Type B pancreatic cell (in vitro differentiated cells): ENCODE results near the gene AK5. TPM values are rescaled to one million over a fixed set of nuclear protein-coding genes. Genes with fewer than 3 reads are reported as not detected.

Source experiments
- DNase-seq: peaks from one replicate; pipeline ENCODE4 v3.0.0; 2021; ENCODE audit warnings: mixed read lengths; ENCODE audit not compliant: unreplicated experiment; ENCODE audit errors: extremely low spot score
- H3K27ac Mint-ChIP-seq: 2 replicates; pipeline ENCODE4 v1.8.0; 2021; ENCODE audit warnings: mild to moderate bottlenecking, mixed read lengths
- H3K27me3 Mint-ChIP-seq: 2 replicates; pipeline ENCODE4 v1.8.0; 2021; ENCODE audit warnings: mixed read lengths
- H3K36me3 Mint-ChIP-seq: 2 replicates; pipeline ENCODE4 v1.8.0; 2021; ENCODE audit warnings: mixed read lengths
- H3K4me1 Mint-ChIP-seq: one replicate; pipeline ENCODE4 v1.8.0; 2021; ENCODE audit warnings: mixed read lengths; ENCODE audit not compliant: unreplicated experiment
- H3K4me3 Mint-ChIP-seq: 2 replicates; pipeline ENCODE4 v1.8.0; 2021; ENCODE audit warnings: mild to moderate bottlenecking, mixed read lengths
- H3K9me3 Mint-ChIP-seq: 2 replicates; pipeline ENCODE4 v1.8.0; 2021; ENCODE audit warnings: mixed read lengths
- total RNA-seq: library from RNA; stranded (reverse); gene quantifications from 2 replicates; pipeline ENCODE4 v1.2.1, GENCODE V29; 2021; ENCODE audit warnings: low replicate concordance
- TF ChIP-seq, protein P1 (sequence below): fragments of 200-600 bp; sonication (generic); conservative IDR thresholded peaks from 2 replicates; pipeline ENCODE4 v1.5.0; 2021; ENCODE audit warnings: antibody characterized with exemption, mild to moderate bottlenecking

AK5 gene
- total RNA-seq, 1 donor from 2014 or later, result 1.0 TPM

DNA sequence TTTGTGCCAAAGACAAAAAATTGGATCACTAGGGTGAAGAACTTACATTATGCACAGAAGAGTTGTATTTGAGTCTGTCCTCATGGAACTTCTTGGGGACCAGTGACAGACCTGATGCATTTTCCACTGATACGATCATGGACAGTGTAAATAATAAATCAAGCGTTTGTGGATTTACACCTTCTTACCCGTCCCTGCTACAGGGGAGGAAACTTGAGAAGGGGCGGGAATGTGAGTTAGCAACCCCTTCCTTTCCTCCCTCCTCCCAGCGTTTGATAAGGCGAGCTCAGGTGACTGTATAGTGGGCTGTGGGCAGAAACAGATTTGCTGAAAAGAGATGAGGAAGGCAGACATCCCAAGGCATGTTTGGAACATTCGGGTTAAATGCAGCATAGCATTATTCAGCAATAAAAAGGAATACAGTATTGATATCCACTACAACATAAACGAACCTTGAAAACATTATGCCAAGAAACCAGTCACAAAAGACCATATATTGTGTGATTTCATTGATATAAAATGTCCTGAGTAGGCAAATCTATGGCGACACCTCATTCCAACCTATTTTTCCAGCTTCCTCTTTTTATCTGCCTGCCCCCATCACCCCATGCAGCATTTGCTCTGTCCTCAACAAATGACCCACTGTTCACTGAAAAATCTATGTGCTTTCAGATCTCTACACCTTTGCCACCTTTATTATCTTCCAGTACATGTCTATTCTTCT lies 271.9 kb downstream of the AK5 start:
- TF ChIP-seq, protein P1, sequence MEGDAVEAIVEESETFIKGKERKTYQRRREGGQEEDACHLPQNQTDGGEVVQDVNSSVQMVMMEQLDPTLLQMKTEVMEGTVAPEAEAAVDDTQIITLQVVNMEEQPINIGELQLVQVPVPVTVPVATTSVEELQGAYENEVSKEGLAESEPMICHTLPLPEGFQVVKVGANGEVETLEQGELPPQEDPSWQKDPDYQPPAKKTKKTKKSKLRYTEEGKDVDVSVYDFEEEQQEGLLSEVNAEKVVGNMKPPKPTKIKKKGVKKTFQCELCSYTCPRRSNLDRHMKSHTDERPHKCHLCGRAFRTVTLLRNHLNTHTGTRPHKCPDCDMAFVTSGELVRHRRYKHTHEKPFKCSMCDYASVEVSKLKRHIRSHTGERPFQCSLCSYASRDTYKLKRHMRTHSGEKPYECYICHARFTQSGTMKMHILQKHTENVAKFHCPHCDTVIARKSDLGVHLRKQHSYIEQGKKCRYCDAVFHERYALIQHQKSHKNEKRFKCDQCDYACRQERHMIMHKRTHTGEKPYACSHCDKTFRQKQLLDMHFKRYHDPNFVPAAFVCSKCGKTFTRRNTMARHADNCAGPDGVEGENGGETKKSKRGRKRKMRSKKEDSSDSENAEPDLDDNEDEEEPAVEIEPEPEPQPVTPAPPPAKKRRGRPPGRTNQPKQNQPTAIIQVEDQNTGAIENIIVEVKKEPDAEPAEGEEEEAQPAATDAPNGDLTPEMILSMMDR, result no peak
- no peak overlapping the region for H3K27ac Mint-ChIP-seq
- no peak for DNase-seq
- H3K36me3 Mint-ChIP-seq, result no peaks in the 10 kb centered on the region
- no peak overlapping the region for H3K4me3 Mint-ChIP-seq
- no peaks in the 10 kb centered on the region for H3K4me1 Mint-ChIP-seq
- H3K9me3 Mint-ChIP-seq, result no peaks in the 10 kb centered on the region
- no peaks in the 10 kb centered on the region for H3K27me3 Mint-ChIP-seq

DNA sequence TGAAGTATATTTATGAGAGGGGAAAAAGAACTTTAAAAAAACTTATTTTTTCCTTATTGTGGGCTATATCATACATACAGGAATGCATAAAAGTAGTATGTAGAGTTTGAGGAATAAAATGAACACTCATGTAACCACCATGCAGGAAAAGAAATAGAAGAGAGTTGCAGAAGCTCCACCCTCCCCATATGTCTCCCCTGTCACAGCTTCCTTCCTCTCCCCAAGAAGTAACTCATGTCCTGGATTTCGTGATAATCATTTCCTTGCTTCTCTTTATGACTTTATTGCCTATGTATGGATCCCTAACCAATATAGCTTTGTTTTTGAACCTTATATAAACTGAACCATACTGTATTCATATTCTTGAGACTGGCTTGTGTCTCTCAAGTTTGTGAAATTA lies 274.2 kb downstream of the AK5 start:
- DNase-seq, result no peak
- Mint-ChIP-seq H3K9me3 (no peaks in the 10 kb centered on the region), H3K27ac (no peak overlapping the region), H3K36me3 (no peaks in the 10 kb centered on the region), H3K4me1 (no peaks in the 10 kb centered on the region), H3K4me3 (no peak overlapping the region), H3K27me3 (no peaks in the 10 kb centered on the region)
- TF ChIP-seq, protein P1, result no peak

DNA sequence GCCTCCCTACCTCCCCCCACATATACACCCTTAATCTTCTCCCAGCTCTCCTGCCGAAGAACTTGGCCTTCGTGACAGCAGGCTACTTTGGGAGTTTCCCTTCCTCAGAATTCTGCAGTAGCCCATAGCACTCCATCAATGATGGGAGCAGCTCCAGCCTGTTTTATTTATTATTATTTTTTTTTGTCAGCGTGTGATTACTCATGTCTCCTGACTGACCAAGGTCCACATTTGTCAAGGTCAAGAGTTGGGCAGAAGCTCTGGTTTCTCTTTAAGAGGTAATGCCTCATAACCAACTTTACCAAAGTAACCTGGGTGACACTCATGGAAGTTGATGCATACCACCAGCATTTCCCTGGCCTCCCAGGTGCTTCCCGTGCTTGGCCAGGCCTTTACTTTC lies 275.2 kb downstream of the AK5 start:
- no peaks in the 10 kb centered on the region for H3K27me3 Mint-ChIP-seq
- H3K4me1 Mint-ChIP-seq, result no peaks in the 10 kb centered on the region
- TF ChIP-seq, protein P1, result no peak
- H3K9me3 Mint-ChIP-seq, result no peaks in the 10 kb centered on the region
- peaks cover 4% of the 10 kb centered on the region for H3K36me3 Mint-ChIP-seq
- H3K4me3 Mint-ChIP-seq, result no peak overlapping the region
- H3K27ac Mint-ChIP-seq, result no peak overlapping the region
- DNase-seq, result no peak

DNA sequence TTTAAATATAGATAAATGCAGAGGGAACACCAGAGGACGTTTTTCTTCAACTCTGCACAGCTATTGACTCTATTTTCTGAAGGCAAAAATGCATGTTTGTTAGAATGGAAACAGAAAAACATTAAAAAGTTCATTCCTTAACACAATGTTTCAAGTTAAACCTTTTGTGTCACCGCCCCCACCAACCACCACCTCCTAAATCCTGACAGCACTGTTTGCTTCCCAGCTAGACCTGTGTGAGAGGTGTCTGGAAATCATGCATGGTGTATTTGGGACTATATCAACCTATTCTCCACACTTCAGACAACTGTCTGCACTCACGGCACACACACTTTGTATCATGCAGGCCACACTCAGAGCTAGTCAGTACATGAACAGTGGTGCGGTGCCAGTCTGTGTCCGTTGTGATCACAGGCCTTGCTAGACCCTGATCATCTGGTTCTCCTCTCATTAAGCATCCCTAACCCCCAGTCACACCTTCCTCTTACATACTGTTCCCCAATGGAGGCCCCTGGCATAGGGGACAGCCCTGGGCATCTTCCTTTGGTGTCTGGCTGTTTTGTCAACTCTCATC lies 276.9 kb downstream of the AK5 start:
- Mint-ChIP-seq H3K4me3 (no peak overlapping the region), H3K27me3 (no peaks in the 10 kb centered on the region), H3K4me1 (no peaks in the 10 kb centered on the region), H3K36me3 (peaks cover 12% of the 10 kb centered on the region), H3K27ac (no peak overlapping the region), H3K9me3 (no peaks in the 10 kb centered on the region)
- no peak for DNase-seq
- TF ChIP-seq, protein P1, result no peak

DNA sequence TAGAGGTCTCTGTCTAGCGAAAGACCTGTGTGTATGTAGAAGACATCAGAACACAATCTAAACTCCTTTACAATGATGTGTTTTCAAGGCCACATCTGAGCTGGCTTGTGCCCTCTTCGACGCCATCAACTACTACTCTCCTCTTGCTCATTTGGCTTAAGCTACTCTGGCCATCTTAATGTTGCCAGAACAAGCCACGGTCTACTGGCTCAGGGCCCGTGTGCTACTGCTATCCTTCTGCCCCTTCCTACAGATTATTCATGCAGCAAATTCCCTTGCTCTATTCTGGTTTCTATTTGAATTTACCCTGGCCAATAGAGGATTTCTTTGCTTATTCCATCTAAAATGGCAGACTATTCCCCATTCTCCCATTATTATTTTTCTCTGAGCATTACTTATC lies 278.9 kb downstream of the AK5 start:
- Mint-ChIP-seq H3K36me3 (peaks cover 16% of the 10 kb centered on the region), H3K4me1 (no peaks in the 10 kb centered on the region), H3K27me3 (no peaks in the 10 kb centered on the region), H3K27ac (no peak overlapping the region), H3K4me3 (no peak overlapping the region), H3K9me3 (no peaks in the 10 kb centered on the region)
- DNase-seq, result no peak
- TF ChIP-seq, protein P1, result no peak
